ENCODE data around the gene FAM240B. TPM values are rescaled to one million over a fixed set of nuclear protein-coding genes. Genes with fewer than 3 reads are reported as not detected.

Gene FAM240B
- total RNA-seq, 5 donors from 2014 or later (not counting 1 experiment from before 2014, with no cell fraction given), result not detected

GRCh38 chr9:38747941-38748340, 28.0 kb upstream of the FAM240B start:
- no CpG with 5 or more reads among the region's 1 CpG for WGBS (ENCODE audit: insufficient coverage)
- peaks cover 4 to 8% of the 10 kb centered on the region in 2 donors for H3K27me3 Mint-ChIP-seq
- POLR2A ChIA-PET, result no interaction called here

DNA sequence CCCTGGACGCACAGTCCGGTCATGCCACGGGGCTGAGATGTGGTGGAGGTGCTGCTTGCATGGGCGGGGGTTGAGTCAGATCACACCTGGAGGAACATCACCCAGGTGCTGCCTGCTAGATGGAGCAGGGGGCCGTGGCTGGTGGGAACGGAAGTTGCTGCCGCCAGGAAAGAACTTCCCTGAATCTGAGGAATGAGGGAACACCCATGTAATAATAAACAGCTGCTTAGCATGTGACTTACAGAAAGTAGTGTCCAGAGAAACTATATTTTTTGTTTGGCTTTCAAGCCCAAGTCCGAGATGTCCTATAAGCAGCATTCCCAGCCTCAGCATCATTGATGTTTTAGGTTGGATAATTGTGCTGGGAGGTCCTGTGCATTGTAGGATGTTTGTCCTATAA, 27.1 kb upstream of the FAM240B start:
- Mint-ChIP-seq H3K9me3 (no peaks in the 10 kb centered on the region), H3K27me3 (peaks cover 8 to 12% of the 10 kb centered on the region in 2 donors), H3K27ac (no peak overlapping the region), H3K4me3 (no peak overlapping the region), H3K36me3 (no peaks in the 10 kb centered on the region), H3K4me1 (no peaks in the 10 kb centered on the region)
- ATAC-seq (replicated peaks in 1 of 4) (no peak), DNase-seq (no peak)
- ChIA-PET CTCF (no interaction called here), POLR2A (no interaction called here)
- Histone ChIP-seq H3K27me3 (replicated peaks in 1 of 2; ENCODE audit: control insufficient read depth in 2 of 2, extremely low read depth in 1 of 2, insufficient read depth in 2 of 2, low read length in 1 of 2) (peaks cover 0 to 1% of the 10 kb centered on the region in 2 experiments), H3K4me1 (ENCODE audit: control insufficient read depth in 1 of 2, extremely low read depth in 1 of 2, insufficient read depth in 2 of 2, low read length in 2 of 2) (no peaks in the 10 kb centered on the region), H3K4me3 (ENCODE audit: control insufficient read depth in 1 of 2, extremely low read depth in 1 of 2, low read length in 1 of 2) (no peak overlapping the region), H3K9me3 (no peaks in the 10 kb centered on the region), H3K36me3 (ENCODE audit: control insufficient read depth in 2 of 2, extremely low read depth in 1 of 2, insufficient read depth in 1 of 2, low read length in 1 of 2) (no peaks in the 10 kb centered on the region), H3K27ac (ENCODE audit: low read length) (no peak overlapping the region)
- 85% methylated on average over 6 of the region's 8 CpGs for WGBS (ENCODE audit: insufficient coverage)

More at GRCh38 chr9:38747941-38748340, 28.0 kb upstream of the FAM240B start:
- no peak overlapping the region for H3K4me3 Mint-ChIP-seq
- Histone ChIP-seq H3K4me3 (ENCODE audit: control insufficient read depth in 1 of 2, extremely low read depth in 1 of 2, low read length in 1 of 2) (no peak overlapping the region), H3K9me3 (no peaks in the 10 kb centered on the region), H3K27me3 (replicated peaks in 1 of 2; ENCODE audit: control insufficient read depth in 2 of 2, extremely low read depth in 1 of 2, insufficient read depth in 2 of 2, low read length in 1 of 2) (peaks cover 0 to 7% of the 10 kb centered on the region in 2 experiments), H3K36me3 (ENCODE audit: control insufficient read depth in 2 of 2, extremely low read depth in 1 of 2, insufficient read depth in 1 of 2, low read length in 1 of 2) (no peaks in the 10 kb centered on the region), H3K4me1 (ENCODE audit: control insufficient read depth in 1 of 2, extremely low read depth in 1 of 2, insufficient read depth in 2 of 2, low read length in 2 of 2) (no peaks in the 10 kb centered on the region), H3K27ac (ENCODE audit: low read length) (no peak overlapping the region)
- H3K4me1 Mint-ChIP-seq, result no peaks in the 10 kb centered on the region
- CTCF ChIA-PET, result no interaction called here
- DNase-seq, result no peak
- no peaks in the 10 kb centered on the region for H3K9me3 Mint-ChIP-seq
- no peaks in the 10 kb centered on the region for H3K36me3 Mint-ChIP-seq
- no peak overlapping the region for H3K27ac Mint-ChIP-seq
- ATAC-seq (replicated peaks in 1 of 4), result no peak

DNA sequence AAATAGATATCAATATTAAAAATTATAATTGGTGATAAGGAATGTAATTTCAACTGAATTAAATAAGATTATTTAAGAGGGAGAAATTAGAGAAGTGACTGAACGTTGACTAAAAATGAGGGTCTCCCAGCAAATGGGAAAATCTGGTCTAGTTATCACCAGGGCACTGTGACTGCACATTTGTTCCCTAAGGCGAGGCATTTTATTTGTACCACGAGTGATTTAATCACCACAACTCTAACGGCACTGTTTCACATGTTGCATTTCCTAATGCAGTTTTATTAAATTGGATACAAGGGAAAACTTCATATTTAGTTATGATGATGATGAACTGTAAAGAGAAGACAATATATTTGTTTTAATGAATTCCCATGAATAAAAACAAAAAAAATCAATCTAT, 26.4 kb upstream of the FAM240B start:
- POLR2A ChIA-PET, result no interaction called here
- no CpG with 5 or more reads among the region's 4 CpGs for WGBS (ENCODE audit: insufficient coverage)
- Histone ChIP-seq H3K27ac (ENCODE audit: low read length) (no peak overlapping the region), H3K36me3 (ENCODE audit: control insufficient read depth in 2 of 2, extremely low read depth in 1 of 2, insufficient read depth in 1 of 2, low read length in 1 of 2) (no peaks in the 10 kb centered on the region), H3K9me3 (no peaks in the 10 kb centered on the region), H3K27me3 (replicated peaks in 1 of 2; ENCODE audit: control insufficient read depth in 2 of 2, extremely low read depth in 1 of 2, insufficient read depth in 2 of 2, low read length in 1 of 2) (no peaks in the 10 kb centered on the region), H3K4me1 (ENCODE audit: control insufficient read depth in 1 of 2, extremely low read depth in 1 of 2, insufficient read depth in 2 of 2, low read length in 2 of 2) (no peaks in the 10 kb centered on the region), H3K4me3 (ENCODE audit: control insufficient read depth in 1 of 2, extremely low read depth in 1 of 2, low read length in 1 of 2) (no peak overlapping the region)
- H3K9me3 Mint-ChIP-seq, result no peaks in the 10 kb centered on the region
- H3K27ac Mint-ChIP-seq, result no peak overlapping the region
- CTCF ChIA-PET, result no interaction called here
- H3K36me3 Mint-ChIP-seq, result no peaks in the 10 kb centered on the region
- peaks cover 7 to 11% of the 10 kb centered on the region in 2 donors for H3K27me3 Mint-ChIP-seq
- no peak for ATAC-seq (replicated peaks in 1 of 4)
- H3K4me1 Mint-ChIP-seq, result no peaks in the 10 kb centered on the region
- DNase-seq, result no peak
- no peak overlapping the region for H3K4me3 Mint-ChIP-seq

DNA sequence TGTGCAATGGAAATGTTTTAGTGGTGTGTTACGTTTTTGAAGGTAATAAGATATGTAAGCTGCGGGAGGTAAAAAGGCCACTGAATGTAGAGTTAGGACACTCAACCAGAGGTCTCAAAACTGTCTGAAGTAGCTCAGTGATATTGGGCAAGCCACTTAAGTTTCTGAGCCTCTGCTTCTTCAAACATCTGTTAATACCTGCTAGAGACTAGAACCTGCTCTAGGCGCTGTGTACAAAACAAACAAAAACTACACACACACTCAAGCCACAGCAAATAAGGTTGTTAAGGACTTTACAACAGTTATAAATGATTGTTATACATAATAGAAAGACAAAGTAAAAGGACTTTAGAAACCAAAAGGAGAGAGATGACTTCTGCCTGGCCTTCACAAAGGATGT, 24.6 kb upstream of the FAM240B start:
- Mint-ChIP-seq H3K4me1 (no peaks in the 10 kb centered on the region), H3K27ac (no peak overlapping the region), H3K9me3 (peaks cover 0 to 3% (median 0%) of the 10 kb centered on the region in 3 donors), H3K27me3 (peaks cover 13 to 16% of the 10 kb centered on the region in 2 donors), H3K4me3 (no peak overlapping the region), H3K36me3 (no peaks in the 10 kb centered on the region)
- H3K27me3 ChIP-seq (replicated peaks in 1 of 2; ENCODE audit: control insufficient read depth in 2 of 2, extremely low read depth in 1 of 2, insufficient read depth in 2 of 2, low read length in 1 of 2), result no peaks in the 10 kb centered on the region
- no peaks in the 10 kb centered on the region for H3K4me1 ChIP-seq (ENCODE audit: control insufficient read depth in 1 of 2, extremely low read depth in 1 of 2, insufficient read depth in 2 of 2, low read length in 2 of 2)
- H3K27ac ChIP-seq (ENCODE audit: low read length), result no peak overlapping the region
- DNase-seq (no peak), ATAC-seq (replicated peaks in 1 of 4) (no peak)
- ChIA-PET POLR2A (no interaction called here), CTCF (interaction anchor here in 1 of 2 donors (0.7 kb wide), 1 partner anchor 28 kb away, joined by 3 read pairs; no protein-coding TSS in a partner anchor)
- H3K36me3 ChIP-seq (ENCODE audit: control insufficient read depth in 2 of 2, extremely low read depth in 1 of 2, insufficient read depth in 1 of 2, low read length in 1 of 2), result no peaks in the 10 kb centered on the region
- no peaks in the 10 kb centered on the region for H3K9me3 ChIP-seq
- WGBS (ENCODE audit: insufficient coverage), result no CpG with 5 or more reads among the region's 3 CpGs
- H3K4me3 ChIP-seq (ENCODE audit: control insufficient read depth in 1 of 2, extremely low read depth in 1 of 2, low read length in 1 of 2), result no peak overlapping the region

DNA sequence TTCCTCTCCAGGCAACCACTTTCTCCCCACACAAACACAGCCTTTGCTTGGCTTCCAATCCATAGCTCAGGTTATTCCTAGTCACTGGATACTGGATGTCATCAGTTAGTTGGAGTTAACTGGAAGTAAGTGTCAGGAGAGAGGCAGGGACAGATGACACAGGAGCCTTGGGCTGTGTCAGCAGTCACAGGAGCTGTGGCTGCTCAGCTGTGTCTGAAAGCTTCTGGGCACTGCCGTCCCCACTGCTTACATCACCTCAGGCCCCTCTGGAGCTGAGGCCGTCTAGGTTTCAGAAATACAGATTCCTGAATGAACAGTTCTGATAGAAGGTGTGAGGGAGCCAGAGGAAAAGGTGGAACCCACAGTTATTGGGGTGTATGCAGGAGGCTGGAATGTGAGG, 17.3 kb upstream of the FAM240B start:
- peaks cover 17 to 25% of the 10 kb centered on the region in 2 donors for H3K27me3 Mint-ChIP-seq
- ChIA-PET POLR2A (no interaction called here), CTCF (no interaction called here)
- H3K27me3 ChIP-seq (replicated peaks in 1 of 2; ENCODE audit: control insufficient read depth in 2 of 2, extremely low read depth in 1 of 2, insufficient read depth in 2 of 2, low read length in 1 of 2), result peaks cover 0 to 3% of the 10 kb centered on the region in 2 experiments
- 80% methylated on average over 1 of the region's 2 CpGs for WGBS (ENCODE audit: insufficient coverage)
- peaks cover 0 to 4% (median 0%) of the 10 kb centered on the region in 3 donors for H3K9me3 Mint-ChIP-seq
- no peaks in the 10 kb centered on the region for H3K36me3 ChIP-seq (ENCODE audit: control insufficient read depth in 2 of 2, extremely low read depth in 1 of 2, insufficient read depth in 1 of 2, low read length in 1 of 2)
- no peak overlapping the region for H3K4me3 ChIP-seq (ENCODE audit: control insufficient read depth in 1 of 2, extremely low read depth in 1 of 2, low read length in 1 of 2)
- H3K9me3 ChIP-seq, result no peaks in the 10 kb centered on the region
- no peaks in the 10 kb centered on the region for H3K4me1 ChIP-seq (ENCODE audit: control insufficient read depth in 1 of 2, extremely low read depth in 1 of 2, insufficient read depth in 2 of 2, low read length in 2 of 2)
- H3K27ac ChIP-seq (ENCODE audit: low read length), result no peak overlapping the region
- H3K27ac Mint-ChIP-seq, result no peak overlapping the region
- H3K4me1 Mint-ChIP-seq, result no peaks in the 10 kb centered on the region
- DNase-seq (no peak), ATAC-seq (replicated peaks in 1 of 4) (no peak)
- H3K36me3 Mint-ChIP-seq, result no peaks in the 10 kb centered on the region
- no peak overlapping the region for H3K4me3 Mint-ChIP-seq

GRCh38 chr9:38734831-38735230, 14.9 kb upstream of the FAM240B start:
- H3K9me3 ChIP-seq, result no peaks in the 10 kb centered on the region
- no peaks in the 10 kb centered on the region for H3K4me1 Mint-ChIP-seq
- H3K36me3 Mint-ChIP-seq, result no peaks in the 10 kb centered on the region
- H3K27ac ChIP-seq (ENCODE audit: low read length), result no peak overlapping the region
- no CpG with 5 or more reads among the region's 5 CpGs for WGBS (ENCODE audit: insufficient coverage)
- POLR2A ChIA-PET, result no interaction called here
- H3K4me3 ChIP-seq (ENCODE audit: control insufficient read depth in 1 of 2, extremely low read depth in 1 of 2, low read length in 1 of 2), result no peak overlapping the region
- H3K36me3 ChIP-seq (ENCODE audit: control insufficient read depth in 2 of 2, extremely low read depth in 1 of 2, insufficient read depth in 1 of 2, low read length in 1 of 2), result no peaks in the 10 kb centered on the region
- no peaks in the 10 kb centered on the region for H3K4me1 ChIP-seq (ENCODE audit: control insufficient read depth in 1 of 2, extremely low read depth in 1 of 2, insufficient read depth in 2 of 2, low read length in 2 of 2)
- DNase-seq (no peak), ATAC-seq (replicated peaks in 1 of 4) (no peak)
- peaks cover 0 to 4% (median 0%) of the 10 kb centered on the region in 3 donors for H3K9me3 Mint-ChIP-seq
- H3K27me3 ChIP-seq (replicated peaks in 1 of 2; ENCODE audit: control insufficient read depth in 2 of 2, extremely low read depth in 1 of 2, insufficient read depth in 2 of 2, low read length in 1 of 2), result peaks cover 0 to 3% of the 10 kb centered on the region in 2 experiments
- H3K4me3 Mint-ChIP-seq, result no peak overlapping the region
- H3K27me3 Mint-ChIP-seq, result peaks cover 13 to 23% of the 10 kb centered on the region in 2 donors
- CTCF ChIA-PET, result no interaction called here
- no peak overlapping the region for H3K27ac Mint-ChIP-seq

GRCh38 chr9:38733503-38733902, 13.6 kb upstream of the FAM240B start:
- H3K27ac Mint-ChIP-seq, result no peak overlapping the region
- H3K36me3 Mint-ChIP-seq, result no peaks in the 10 kb centered on the region
- ChIA-PET CTCF (no interaction called here), POLR2A (no interaction called here)
- no peak overlapping the region for H3K4me3 Mint-ChIP-seq
- Histone ChIP-seq H3K4me3 (ENCODE audit: control insufficient read depth in 1 of 2, extremely low read depth in 1 of 2, low read length in 1 of 2) (no peak overlapping the region), H3K27me3 (replicated peaks in 1 of 2; ENCODE audit: control insufficient read depth in 2 of 2, extremely low read depth in 1 of 2, insufficient read depth in 2 of 2, low read length in 1 of 2) (peaks cover 0 to 3% of the 10 kb centered on the region in 2 experiments), H3K9me3 (no peaks in the 10 kb centered on the region), H3K4me1 (ENCODE audit: control insufficient read depth in 1 of 2, extremely low read depth in 1 of 2, insufficient read depth in 2 of 2, low read length in 2 of 2) (no peaks in the 10 kb centered on the region), H3K36me3 (ENCODE audit: control insufficient read depth in 2 of 2, extremely low read depth in 1 of 2, insufficient read depth in 1 of 2, low read length in 1 of 2) (no peaks in the 10 kb centered on the region), H3K27ac (ENCODE audit: low read length) (no peak overlapping the region)
- H3K4me1 Mint-ChIP-seq, result no peaks in the 10 kb centered on the region
- no peaks in the 10 kb centered on the region for H3K9me3 Mint-ChIP-seq
- H3K27me3 Mint-ChIP-seq, result peaks cover 17 to 24% of the 10 kb centered on the region in 2 donors
- DNase-seq (no peak), ATAC-seq (replicated peaks in 1 of 4) (no peak)
- 81% methylated on average over 6 of the region's 7 CpGs for WGBS (ENCODE audit: insufficient coverage)

All from T-cell (primary cell).